MCF 10A (cell line): ENCODE data around the gene PRPH2. TPM values are rescaled to one million over a fixed set of nuclear protein-coding genes. Genes with fewer than 3 reads are reported as not detected.

Source experiments
- BruUV-seq: library from RNA; stranded (reverse); fragments of 400-500 nt; replicated peaks from 2 replicates; lab custom pipeline; 2021; lab: Mats Ljungman, UMichigan
- CTCF ChIA-PET: fragments of 300-600 bp; sonication (Branson Sonifier 250); formaldehyde crosslinking; extraction: SDS; loops from one replicate; lab custom pipeline; 2021; ENCODE audit warnings: antibody characterized with exemption, inconsistent platforms; lab: Yijun Ruan, JAX
- POLR2A ChIA-PET: fragments of 300-600, 350-650 bp; sonication (Branson Sonifier 250); formaldehyde crosslinking; extraction: SDS; loops from one replicate; lab custom pipeline; 2020; ENCODE audit warnings: antibody characterized with exemption, inconsistent platforms; lab: Yijun Ruan, JAX
- DNase-seq: peaks from one replicate; pipeline ENCODE4 v3.0.0-alpha.2; 2018; ENCODE audit not compliant: unreplicated experiment
- H3K27ac Mint-ChIP-seq: one replicate; pipeline ENCODE4 v1.8.0; 2022; ENCODE audit warnings: mild to moderate bottlenecking, low read depth, mixed read lengths; ENCODE audit not compliant: unreplicated experiment
- H3K27me3 Mint-ChIP-seq: one replicate; pipeline ENCODE4 v1.8.0; 2022; ENCODE audit warnings: mixed read lengths; ENCODE audit not compliant: insufficient read depth, unreplicated experiment
- H3K36me3 Mint-ChIP-seq: one replicate; pipeline ENCODE4 v1.8.0; 2022; ENCODE audit warnings: mild to moderate bottlenecking, moderate library complexity, mixed read lengths; ENCODE audit not compliant: insufficient read depth, unreplicated experiment
- H3K4me1 Mint-ChIP-seq: one replicate; pipeline ENCODE4 v1.8.0; 2022; ENCODE audit warnings: mixed read lengths; ENCODE audit not compliant: insufficient read depth, unreplicated experiment
- H3K4me3 Mint-ChIP-seq: one replicate; pipeline ENCODE4 v1.8.0; 2022; ENCODE audit warnings: mild to moderate bottlenecking, moderate library complexity, mixed read lengths; ENCODE audit not compliant: unreplicated experiment
- H3K9me3 Mint-ChIP-seq: one replicate; pipeline ENCODE4 v1.8.0; 2022; ENCODE audit warnings: mixed read lengths; ENCODE audit not compliant: unreplicated experiment
- intact Hi-C: fragments of 100-400 bp; cut with micrococcal nuclease; formaldehyde crosslinking; loops from 2 replicates; pipeline ENCODE4 v1.14.1; 2022
- total RNA-seq: library from RNA; stranded (reverse); gene quantifications from 2 replicates; pipeline ENCODE4 v1.2.3, GENCODE V29; 2022
- TF ChIP-seq, protein P1 (sequence below): fragments of 200-600 bp; IDR thresholded peaks from one replicate; pipeline ENCODE4 v1.8.0; 2022; ENCODE audit warnings: antibody characterized with exemption, mild to moderate bottlenecking; ENCODE audit not compliant: unreplicated experiment

The PRPH2 gene
- total RNA-seq, 1 experiment from 2014 or later: not detected

DNA sequence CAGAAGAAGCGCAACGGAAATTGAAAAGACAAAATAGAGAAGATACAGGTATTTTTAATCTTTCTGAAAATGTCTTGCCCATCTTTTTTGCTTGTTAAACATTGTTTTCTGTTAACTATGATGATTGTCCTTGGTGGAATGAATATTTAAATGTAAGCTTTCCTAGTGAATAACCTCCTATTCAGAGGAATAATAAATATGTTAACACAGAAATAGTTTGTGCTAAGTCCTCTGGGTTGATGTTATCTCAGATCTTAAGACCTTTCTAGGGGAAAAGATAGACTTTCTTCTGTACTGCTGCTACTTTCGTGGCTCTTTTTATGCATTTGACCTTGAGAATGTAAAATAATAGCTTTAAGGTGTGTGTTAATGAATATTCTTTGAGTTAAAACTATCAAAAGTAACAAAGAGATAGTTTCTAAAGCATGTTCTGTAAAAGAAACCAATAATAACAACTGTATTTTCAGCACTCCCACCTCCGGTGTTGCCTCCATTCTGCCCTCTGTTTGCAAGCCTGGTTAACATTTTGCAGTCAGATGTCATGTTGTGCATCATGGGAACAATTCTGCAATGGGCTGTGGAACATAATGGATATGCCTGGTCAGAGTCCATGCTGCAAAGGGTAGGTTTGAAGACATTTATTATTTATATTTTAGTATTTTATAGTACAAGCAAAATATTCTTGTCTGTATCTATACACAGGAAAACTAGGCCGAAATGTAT, 70.2 kb downstream of the PRPH2 start:
- intact Hi-C loops: no loop called here
- BruUV-seq: no TSS peak
- no peak overlapping the region for H3K27ac Mint-ChIP-seq
- H3K27me3 Mint-ChIP-seq: no peaks in the 10 kb centered on the region
- DNase-seq: no peak
- peaks cover 76% of the 10 kb centered on the region for H3K36me3 Mint-ChIP-seq
- ChIA-PET POLR2A (interaction anchor here (0.6 kb wide), 1 partner anchor 1279 kb away, joined by 3 read pairs; no protein-coding TSS in a partner anchor), CTCF (interaction anchor here (0.6 to 1.0 kb wide), 2 partner anchors 9 to 20 kb away, joined by 3 to 5 read pairs; no protein-coding TSS in a partner anchor)
- TF ChIP-seq, protein P1, sequence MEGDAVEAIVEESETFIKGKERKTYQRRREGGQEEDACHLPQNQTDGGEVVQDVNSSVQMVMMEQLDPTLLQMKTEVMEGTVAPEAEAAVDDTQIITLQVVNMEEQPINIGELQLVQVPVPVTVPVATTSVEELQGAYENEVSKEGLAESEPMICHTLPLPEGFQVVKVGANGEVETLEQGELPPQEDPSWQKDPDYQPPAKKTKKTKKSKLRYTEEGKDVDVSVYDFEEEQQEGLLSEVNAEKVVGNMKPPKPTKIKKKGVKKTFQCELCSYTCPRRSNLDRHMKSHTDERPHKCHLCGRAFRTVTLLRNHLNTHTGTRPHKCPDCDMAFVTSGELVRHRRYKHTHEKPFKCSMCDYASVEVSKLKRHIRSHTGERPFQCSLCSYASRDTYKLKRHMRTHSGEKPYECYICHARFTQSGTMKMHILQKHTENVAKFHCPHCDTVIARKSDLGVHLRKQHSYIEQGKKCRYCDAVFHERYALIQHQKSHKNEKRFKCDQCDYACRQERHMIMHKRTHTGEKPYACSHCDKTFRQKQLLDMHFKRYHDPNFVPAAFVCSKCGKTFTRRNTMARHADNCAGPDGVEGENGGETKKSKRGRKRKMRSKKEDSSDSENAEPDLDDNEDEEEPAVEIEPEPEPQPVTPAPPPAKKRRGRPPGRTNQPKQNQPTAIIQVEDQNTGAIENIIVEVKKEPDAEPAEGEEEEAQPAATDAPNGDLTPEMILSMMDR: no peak
- H3K9me3 Mint-ChIP-seq: no peaks in the 10 kb centered on the region
- no peaks in the 10 kb centered on the region for H3K4me1 Mint-ChIP-seq
- no peak overlapping the region for H3K4me3 Mint-ChIP-seq

Other genes starting within 250 kb of the PRPH2 start
- 20.1 and 23.2 TPM in 2 replicates for gene UBR2, start 158.6 kb downstream of the PRPH2 start, total RNA-seq
- gene TBCC, start 23.5 kb upstream of the PRPH2 start, total RNA-seq: 13.7 and 19.4 TPM in 2 replicates
- 8.4 and 9.8 TPM in 2 replicates for gene BICRAL, start 59.5 kb upstream of the PRPH2 start, total RNA-seq
- 121 and 123 TPM in 2 replicates for gene RPL7L1, start 157.0 kb upstream of the PRPH2 start, total RNA-seq
- gene PTCRA, start 193.5 kb upstream of the PRPH2 start, total RNA-seq: not detected in 2 replicates
- gene CNPY3, start 206.9 kb upstream of the PRPH2 start, total RNA-seq: 21.9 and 22.5 TPM in 2 replicates
- 0.30 TPM in 1 of 2 replicates, not detected in the other for gene GNMT, start 238.2 kb upstream of the PRPH2 start, total RNA-seq